Measurements from ENCODE around the gene PLEKHA7. TPM values are rescaled to one million over a fixed set of nuclear protein-coding genes. Genes with fewer than 3 reads are reported as not detected.

The PLEKHA7 gene
- polyA plus RNA-seq, 1 of the 3 experiments (the other 2 are of a cell fraction) = 0.12 TPM

GRCh38 chr11:16982809-16983208 is 31.4 kb downstream of the PLEKHA7 start (continued):
- TF ChIP-seq FOXM1 (IDR thresholded peaks at IDR 0.05; ENCODE audit: low read depth) (no peak), JUND (IDR thresholded peaks at IDR 0.05) (no peak), MXI1 (IDR thresholded peaks at IDR 0.05; ENCODE audit: low read depth, low read length) (no peak), SIN3A (IDR thresholded peaks at IDR 0.05; ENCODE audit: borderline replicate concordance, low read depth, low read length) (no peak), CTCF (IDR thresholded peaks at IDR 0.05) (no peak), RCOR1 (IDR thresholded peaks at IDR 0.05; ENCODE audit: low read length) (no peak)

- H3K9me2 ChIP-seq = no peaks in the 10 kb centered on the region
- DNase-seq = no peak
- no peaks in the 10 kb centered on the region for H3K9me3 ChIP-seq
- H3K27me3 ChIP-seq (ENCODE audit: insufficient read depth) = no peaks in the 10 kb centered on the region; the same call in 1 of the 2 replicates
- H3K4me3 ChIP-seq (ENCODE audit: low read depth in 2 of 2, low read length in 1 of 2) = no peak overlapping the region
- no peak for TF ChIP-seq TCF12 (IDR thresholded peaks at IDR 0.05)
- TF ChIP-seq FOSL2 (IDR thresholded peaks at IDR 0.05; ENCODE audit: borderline replicate concordance, low read depth) = no peak
- TF ChIP-seq POLR2AphosphoS5 (IDR thresholded peaks at IDR 0.05; ENCODE audit: low read depth, low read length) = no peak
- no peak for TF ChIP-seq MAX (IDR thresholded peaks at IDR 0.05; ENCODE audit: low read depth)
- no peak for TF ChIP-seq NRF1 (IDR thresholded peaks at IDR 0.05; ENCODE audit: low read depth, low read length)
- no peak for TF ChIP-seq RAD21 (IDR thresholded peaks at IDR 0.05; ENCODE audit: low read length)
- TF ChIP-seq GABPA (IDR thresholded peaks at IDR 0.05; ENCODE audit: low read depth) = no peak
- TF ChIP-seq TEAD4 (IDR thresholded peaks at IDR 0.05; ENCODE audit: borderline replicate concordance, insufficient read depth) = no peak
- no peak for TF ChIP-seq RXRA (IDR thresholded peaks at IDR 0.05; ENCODE audit: borderline replicate concordance, low read depth)
- H4K20me1 ChIP-seq (ENCODE audit: insufficient read depth) = no peaks in the 10 kb centered on the region
- H3K9ac ChIP-seq = no peak overlapping the region
- H3K4me2 ChIP-seq = no peak overlapping the region; the same call in 1 of the 2 replicates
- CTCF ChIA-PET = interaction anchor here (0.7 to 1.3 kb wide), 3 partner anchors 18 to 36 kb away, joined by 3 to 7 read pairs (median 3); no protein-coding TSS in a partner anchor
- H3F3A ChIP-seq (replicated peaks; ENCODE audit: insufficient read depth) = no peaks in the 10 kb centered on the region
- no peaks in the 10 kb centered on the region for H3K36me3 ChIP-seq (replicated peaks in 1 of 2; ENCODE audit: control insufficient read depth in 1 of 2, insufficient read depth in 2 of 2, low read length in 1 of 2)
- POLR2A ChIA-PET = no interaction called here
- no peak overlapping the region for H3K27ac ChIP-seq (ENCODE audit: low read depth in 2 of 2, low read length in 1 of 2)
- no peaks in the 10 kb centered on the region for H3K79me2 ChIP-seq (ENCODE audit: insufficient read depth)
- no peak overlapping the region for H2AFZ ChIP-seq (ENCODE audit: low read depth)
- WGBS (ENCODE audit: low lambda C conversion rate) = 33% methylated on average over 4 of the region's 5 CpGs
- H3K4me1 ChIP-seq (ENCODE audit: control insufficient read depth in 1 of 2, insufficient read depth in 2 of 2, low read depth in 1 of 2, low read length in 1 of 2) = no peaks in the 10 kb centered on the region
Observed at GRCh38 chr11:16982256-16982671, 31.9 kb downstream of the PLEKHA7 start.

GRCh38 chr11:16981651-16982194 is 32.5 kb downstream of the PLEKHA7 start:
- no peak for DNase-seq
- H3K36me3 ChIP-seq (replicated peaks in 1 of 2; ENCODE audit: control insufficient read depth in 1 of 2, insufficient read depth in 2 of 2, low read length in 1 of 2) = no peaks in the 10 kb centered on the region
- H3K9me3 ChIP-seq = no peaks in the 10 kb centered on the region
- no peak overlapping the region for H3K27ac ChIP-seq (ENCODE audit: low read depth in 2 of 2, low read length in 1 of 2)
- WGBS (ENCODE audit: low lambda C conversion rate) = 45% methylated on average over 7 of the region's 9 CpGs
- ChIA-PET POLR2A (no interaction called here), CTCF (interaction anchor here (0.7 to 1.3 kb wide), 3 partner anchors 18 to 36 kb away, joined by 3 to 7 read pairs (median 3); no protein-coding TSS in a partner anchor)
- no peak overlapping the region for H2AFZ ChIP-seq (ENCODE audit: low read depth)
- no peaks in the 10 kb centered on the region; the same call in 1 of the 2 replicates for H3K27me3 ChIP-seq (ENCODE audit: insufficient read depth)
- H3K9me2 ChIP-seq = no peaks in the 10 kb centered on the region
- no peaks in the 10 kb centered on the region for H3K79me2 ChIP-seq (ENCODE audit: insufficient read depth)
- no peak overlapping the region for H3K4me3 ChIP-seq (ENCODE audit: low read depth in 2 of 2, low read length in 1 of 2)
- no peaks in the 10 kb centered on the region for H3F3A ChIP-seq (replicated peaks; ENCODE audit: insufficient read depth)
- no peak overlapping the region; the same call in 1 of the 2 replicates for H3K4me2 ChIP-seq
- no peaks in the 10 kb centered on the region for H4K20me1 ChIP-seq (ENCODE audit: insufficient read depth)
- no peaks in the 10 kb centered on the region for H3K4me1 ChIP-seq (ENCODE audit: control insufficient read depth in 1 of 2, insufficient read depth in 2 of 2, low read depth in 1 of 2, low read length in 1 of 2)
- no peak for TF ChIP-seq NRF1 (IDR thresholded peaks at IDR 0.05; ENCODE audit: low read depth, low read length)
- TF ChIP-seq NFIC (IDR thresholded peaks at IDR 0.05; ENCODE audit: borderline replicate concordance) = no peak
- TF ChIP-seq IRF3 (IDR thresholded peaks at IDR 0.05; ENCODE audit: low read depth, low read length) = no peak
- no peak for TF ChIP-seq GATA2 (CRISPR knock-in tag; IDR thresholded peaks at IDR 0.05)
- TF ChIP-seq FOSL2 (IDR thresholded peaks at IDR 0.05; ENCODE audit: borderline replicate concordance, low read depth) = no peak
- TF ChIP-seq RFX5 (IDR thresholded peaks at IDR 0.05; ENCODE audit: low read length) = no peak
- no peak for TF ChIP-seq YY1 (IDR thresholded peaks at IDR 0.05; ENCODE audit: low read depth)
- no peak for TF ChIP-seq TEAD4 (IDR thresholded peaks at IDR 0.05; ENCODE audit: borderline replicate concordance, insufficient read depth)
- no peak for TF ChIP-seq MXI1 (IDR thresholded peaks at IDR 0.05; ENCODE audit: low read depth, low read length)
- no peak for TF ChIP-seq SIN3A (IDR thresholded peaks at IDR 0.05; ENCODE audit: borderline replicate concordance, low read depth, low read length)
- no peak for TF ChIP-seq CHD2 (IDR thresholded peaks at IDR 0.05; ENCODE audit: low read length, partially characterized antibody)
- TF ChIP-seq FOXJ3 (CRISPR knock-in tag; IDR thresholded peaks at IDR 0.05) = no peak
- no peak for TF ChIP-seq JUND (IDR thresholded peaks at IDR 0.05)
- TF ChIP-seq POLR2AphosphoS5 (IDR thresholded peaks at IDR 0.05; ENCODE audit: low read depth, low read length) = no peak
- no peak overlapping the region for H3K9ac ChIP-seq
